Neural progenitor cell (in vitro differentiated cells): ENCODE measurements around the gene NBEA. TPM values are rescaled to one million over a fixed set of nuclear protein-coding genes. Genes with fewer than 3 reads are reported as not detected.

ENCODE experiments used
- DNase-seq: peaks from one replicate; pipeline ENCODE4 v3.0.0-alpha.2; 2016; ENCODE audit warnings: low spot score
- H2AFZ ChIP-seq: fragments of 200-600 bp; sonication (generic); replicated peaks from 2 replicates; pipeline ENCODE4 v1.6.1; 2016; ENCODE audit warnings: antibody characterized with exemption
- H3F3A ChIP-seq: fragments of 200-600 bp; sonication (generic); 2 replicates; pipeline ENCODE4 v1.6.1; 2016; ENCODE audit warnings: antibody characterized with exemption, low read depth
- H3K27ac ChIP-seq: fragments of 200-600 bp; sonication (generic); 2 replicates; pipeline ENCODE4 v1.5.1; 2016; ENCODE audit warnings: mild to moderate bottlenecking
- H3K27me3 ChIP-seq: fragments of 200-600 bp; sonication (generic); 2 replicates; pipeline ENCODE4 v1.6.1; 2016; ENCODE audit warnings: mild to moderate bottlenecking, moderate library complexity
- H3K36me3 ChIP-seq: fragments of 200-600 bp; sonication (generic); 2 replicates; pipeline ENCODE4 v1.5.1; 2016
- H3K4me1 ChIP-seq: fragments of 200-600 bp; sonication (generic); 2 replicates; pipeline ENCODE4 v1.6.1; 2016; ENCODE audit warnings: mixed run types
- H3K4me2 ChIP-seq: fragments of 200-600 bp; sonication (generic); 2 replicates; pipeline ENCODE4 v1.6.1; 2016
- H3K4me3 ChIP-seq: fragments of 200-600 bp; sonication (generic); 2 replicates; pipeline ENCODE4 v1.5.1; 2016
- H3K79me2 ChIP-seq: fragments of 200-600 bp; sonication (generic); 2 replicates; pipeline ENCODE4 v1.6.1; 2016; ENCODE audit warnings: low read depth
- H3K9ac ChIP-seq: fragments of 200-600 bp; sonication (generic); 2 replicates; pipeline ENCODE4 v1.6.1; 2016
- H3K9me3 ChIP-seq: fragments of 200-600 bp; sonication (generic); 2 replicates; pipeline ENCODE4 v1.5.1; 2016; ENCODE audit warnings: low read depth
- H4K20me1 ChIP-seq: fragments of 200-600 bp; sonication (generic); 2 replicates; pipeline ENCODE4 v1.6.1; 2016; ENCODE audit warnings: low read depth
- H3K27ac Mint-ChIP-seq: 3 replicates; pipeline ENCODE4 v1.8.0; 2021; ENCODE audit warnings: mixed read lengths
- H3K27me3 Mint-ChIP-seq: 2 replicates; pipeline ENCODE4 v1.8.0; 2022; ENCODE audit warnings: low read depth, mild to moderate bottlenecking, inconsistent platforms, moderate library complexity, mixed read lengths; ENCODE audit not compliant: insufficient read depth
- H3K36me3 Mint-ChIP-seq: 3 replicates; pipeline ENCODE4 v1.8.0; 2021; ENCODE audit warnings: mixed read lengths
- H3K4me1 Mint-ChIP-seq: 3 replicates; pipeline ENCODE4 v1.8.0; 2021; ENCODE audit warnings: mixed read lengths
- H3K4me3 Mint-ChIP-seq: 3 replicates; pipeline ENCODE4 v1.8.0; 2021; ENCODE audit warnings: mild to moderate bottlenecking, moderate library complexity, mixed read lengths
- H3K9me3 Mint-ChIP-seq: 3 replicates; pipeline ENCODE4 v1.8.0; 2020; ENCODE audit warnings: mixed read lengths
- CTCF ChIP-seq: fragments of 200-600 bp; sonication (generic); IDR thresholded peaks from 2 replicates; pipeline ENCODE4 v1.5.1; 2017; ENCODE audit warnings: antibody characterized with exemption, mild to moderate bottlenecking
- EZH2 ChIP-seq: fragments of 200-600 bp; sonication (generic); IDR thresholded peaks from 2 replicates; pipeline ENCODE4 v1.6.1; 2017; ENCODE audit warnings: antibody characterized with exemption, mild to moderate bottlenecking, moderate library complexity
- EZH2phosphoT487 ChIP-seq: fragments of 200-600 bp; sonication (generic); IDR thresholded peaks from 2 replicates; pipeline ENCODE4 v1.6.1; 2017; ENCODE audit warnings: antibody characterized with exemption
- total RNA-seq: library from RNA; depleted of rRNA; stranded (reverse); fragments of >200 nt; gene quantifications from 2 replicates; pipeline ENCODE4 v1.2.3, GENCODE V29; 2015; ENCODE audit warnings: low replicate concordance

The NBEA gene
- total RNA-seq, 1 donor from 2014 or later, result 31.0 TPM

DNA sequence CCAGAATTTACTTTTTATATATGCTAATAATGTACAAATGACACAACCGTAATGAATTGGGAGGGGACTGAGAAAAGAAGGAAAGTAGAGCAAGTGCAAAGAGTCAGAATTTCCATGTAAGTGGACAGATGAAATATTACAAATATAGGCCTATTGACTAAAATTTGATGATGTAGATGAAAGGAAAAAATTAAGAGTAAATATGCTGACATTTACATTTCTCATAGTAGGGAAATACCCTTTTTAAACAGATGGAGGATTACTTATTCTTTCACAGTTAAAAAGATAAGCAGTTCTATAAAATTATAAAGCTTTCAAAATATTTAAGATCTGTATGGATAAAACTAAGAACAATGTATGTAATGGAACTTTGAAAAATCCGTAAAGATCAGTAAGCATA is 185.4 kb downstream of the NBEA start:
- Mint-ChIP-seq H3K36me3 (no peaks in the 10 kb centered on the region), H3K27ac (no peak overlapping the region)
- no peak for DNase-seq

DNA sequence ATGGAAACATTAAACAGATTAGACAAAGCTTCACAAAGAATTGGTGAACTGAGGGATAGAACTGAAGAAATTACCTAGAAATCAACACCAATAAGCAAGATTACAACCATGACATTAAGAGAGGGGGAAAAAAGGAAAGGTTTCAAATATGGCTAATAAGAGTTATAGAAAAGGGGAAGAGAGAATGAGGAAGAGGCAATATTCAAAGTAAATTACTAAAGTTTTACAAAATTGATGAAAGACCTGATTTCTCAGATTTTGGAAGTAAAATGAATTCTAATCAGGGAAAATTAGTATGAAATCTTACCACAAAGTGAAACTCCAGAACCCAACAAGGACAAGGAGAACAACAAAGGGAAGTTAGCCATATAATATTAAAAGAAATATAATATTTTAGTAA is 187.4 kb downstream of the NBEA start:
- no peak overlapping the region for H3K4me3 ChIP-seq
- no peak overlapping the region for H3K4me2 ChIP-seq
- H3K36me3 ChIP-seq, result no peaks in the 10 kb centered on the region
- no peak for DNase-seq
- no peak overlapping the region for H3K9ac ChIP-seq
- no peaks in the 10 kb centered on the region for H3K36me3 Mint-ChIP-seq
- no peak overlapping the region for H3K4me3 Mint-ChIP-seq
- H3K27ac Mint-ChIP-seq, result no peak overlapping the region
- no peak overlapping the region for H3K27ac ChIP-seq
- H3K9me3 Mint-ChIP-seq, result no peaks in the 10 kb centered on the region
- no peaks in the 10 kb centered on the region for H3K4me1 Mint-ChIP-seq
- H3K79me2 ChIP-seq, result no peaks in the 10 kb centered on the region
- no peaks in the 10 kb centered on the region for H3K9me3 ChIP-seq
- TF ChIP-seq EZH2phosphoT487 (no peak), CTCF (no peak), EZH2 (no peak)
- H3K4me1 ChIP-seq, result no peaks in the 10 kb centered on the region
- no peaks in the 10 kb centered on the region for H4K20me1 ChIP-seq
- no peaks in the 10 kb centered on the region for H3K27me3 Mint-ChIP-seq
- no peaks in the 10 kb centered on the region for H3K27me3 ChIP-seq
- H2AFZ ChIP-seq, result no peak overlapping the region
- H3F3A ChIP-seq, result no peaks in the 10 kb centered on the region

More for the DNA sequence above, 185.4 kb downstream of the NBEA start:
- Histone ChIP-seq H3K36me3 (no peaks in the 10 kb centered on the region), H3K4me3 (no peak overlapping the region), H3K4me1 (no peaks in the 10 kb centered on the region), H2AFZ (no peak overlapping the region), H3K4me2 (no peak overlapping the region), H3K27ac (no peak overlapping the region), H4K20me1 (no peaks in the 10 kb centered on the region), H3K9ac (no peak overlapping the region), H3K9me3 (no peaks in the 10 kb centered on the region), H3K27me3 (no peaks in the 10 kb centered on the region), H3F3A (no peaks in the 10 kb centered on the region), H3K79me2 (no peaks in the 10 kb centered on the region)
- Mint-ChIP-seq H3K4me3 (no peak overlapping the region), H3K27me3 (no peaks in the 10 kb centered on the region), H3K4me1 (no peaks in the 10 kb centered on the region), H3K9me3 (no peaks in the 10 kb centered on the region)
- TF ChIP-seq EZH2 (no peak), EZH2phosphoT487 (no peak), CTCF (no peak)

GRCh38 chr13:35131471-35131870 is 189.4 kb downstream of the NBEA start:
- Histone ChIP-seq H3K4me1 (no peaks in the 10 kb centered on the region), H3K79me2 (no peaks in the 10 kb centered on the region), H3K9me3 (no peaks in the 10 kb centered on the region), H3K27me3 (no peaks in the 10 kb centered on the region), H3F3A (no peaks in the 10 kb centered on the region), H3K9ac (no peak overlapping the region), H3K4me2 (no peak overlapping the region), H2AFZ (no peak overlapping the region), H4K20me1 (no peaks in the 10 kb centered on the region), H3K4me3 (no peak overlapping the region), H3K27ac (no peak overlapping the region), H3K36me3 (no peaks in the 10 kb centered on the region)
- TF ChIP-seq CTCF, result no peak
- TF ChIP-seq EZH2, result no peak
- TF ChIP-seq EZH2phosphoT487, result no peak
- no peak overlapping the region for H3K27ac Mint-ChIP-seq
- H3K4me1 Mint-ChIP-seq, result no peaks in the 10 kb centered on the region
- no peaks in the 10 kb centered on the region for H3K36me3 Mint-ChIP-seq
- DNase-seq, result no peak
- H3K27me3 Mint-ChIP-seq, result no peaks in the 10 kb centered on the region
- no peaks in the 10 kb centered on the region for H3K9me3 Mint-ChIP-seq
- H3K4me3 Mint-ChIP-seq, result no peak overlapping the region
